Keratinocyte (primary cell): ENCODE measurements around the gene LTC4S. TPM values are rescaled to one million over a fixed set of nuclear protein-coding genes. Genes with fewer than 3 reads are reported as not detected.
A peak's percentile ranks its signal among the peaks of the same experiment; 100 is the strongest.

Experiments
- DNase-seq: peaks from one replicate; pipeline ENCODE4 v3.0.0-alpha.2; 2011; ENCODE audit warnings: low read depth, missing footprints, low spot score
- FAIRE-seq: peaks from 2 replicates; lab custom pipeline; 2011; peaks lifted over from hg19 to GRCh38; lab: Jason Lieb, UNC
- H2AFZ ChIP-seq: 2 replicates; pipeline ENCODE4 v1.6.0; 2012; ENCODE audit warnings: low read length, control low read depth, inconsistent platforms; ENCODE audit not compliant: control insufficient read depth
- H3K27ac ChIP-seq: 2 replicates; pipeline ENCODE4 v1.5.1; 2011; ENCODE audit warnings: low read length; ENCODE audit not compliant: control insufficient read depth, insufficient read depth
- H3K27me3 ChIP-seq: 3 replicates; pipeline ENCODE4 v1.6.0; 2011; ENCODE audit warnings: low read length; ENCODE audit not compliant: control insufficient read depth, insufficient read depth; ENCODE audit errors: extremely low read depth
- H3K36me3 ChIP-seq, 2 experiments: 2 replicates in 1 of 2; 3 replicates in 1 of 2; pipeline ENCODE4 v1.5.1; 2011; ENCODE audit warnings: low read length in 2 of 2, mild to moderate bottlenecking in 1 of 2; ENCODE audit not compliant: control insufficient read depth in 2 of 2, insufficient read depth in 2 of 2; ENCODE audit errors: extremely low read depth in 1 of 2
- H3K4me1 ChIP-seq: 3 replicates; pipeline ENCODE4 v1.5.1; 2011; ENCODE audit warnings: low read length; ENCODE audit not compliant: control insufficient read depth, insufficient read depth; ENCODE audit errors: extremely low read depth
- H3K4me2 ChIP-seq: 3 replicates; pipeline ENCODE4 v1.6.0; 2011; ENCODE audit warnings: low read depth, low read length; ENCODE audit not compliant: control insufficient read depth, insufficient read depth; ENCODE audit errors: extremely low read depth
- H3K4me3 ChIP-seq, 3 experiments: fragments of 200-600 bp in 1 of 3; sonication (generic) in 1 of 3; 2 replicates in 2 of 3; 3 replicates in 1 of 3; pipeline ENCODE4 v1.5.1; 2011 to 2016; ENCODE audit warnings: low read length in 3 of 3, mild to moderate bottlenecking in 3 of 3, control low read depth in 2 of 3, inconsistent platforms in 1 of 3, low read depth in 1 of 3, mixed read lengths in 1 of 3, mixed run types in 1 of 3, moderate library complexity in 1 of 3; ENCODE audit not compliant: control insufficient read depth in 2 of 3, insufficient read depth in 2 of 3; ENCODE audit errors: extremely low read depth in 1 of 3
- H3K79me2 ChIP-seq: 2 replicates; pipeline ENCODE4 v1.6.0; 2012; ENCODE audit warnings: low read length; ENCODE audit not compliant: control insufficient read depth, insufficient read depth
- H3K9ac ChIP-seq: 3 replicates; pipeline ENCODE4 v1.6.0; 2011; ENCODE audit warnings: low read length; ENCODE audit not compliant: control insufficient read depth, insufficient read depth; ENCODE audit errors: extremely low read depth
- H3K9me1 ChIP-seq: 3 replicates; pipeline ENCODE4 v1.6.0; 2011; ENCODE audit warnings: low read length; ENCODE audit not compliant: control insufficient read depth, insufficient read depth; ENCODE audit errors: extremely low read depth
- H3K9me3 ChIP-seq: 2 replicates; pipeline ENCODE4 v1.5.1; 2012; ENCODE audit warnings: low read depth, low read length; ENCODE audit not compliant: control insufficient read depth
- H4K20me1 ChIP-seq: 3 replicates; pipeline ENCODE4 v1.6.0; 2011; ENCODE audit warnings: low read length; ENCODE audit not compliant: control insufficient read depth, insufficient read depth; ENCODE audit errors: extremely low read depth
- EZH2 ChIP-seq: IDR thresholded peaks from one replicate; pipeline ENCODE4 v1.6.1; 2012; ENCODE audit warnings: inconsistent platforms, mild to moderate bottlenecking, low read length, moderate library complexity
- dilution Hi-C: fragments of 300-500 bp; cut with MboI; formaldehyde crosslinking; loops from one replicate; pipeline ENCODE4 v1.7.0; 2020; ENCODE audit warnings: low sequenced_read_pairs; ENCODE audit not compliant: extremely low pct_ligation_motif_present
- polyA plus RNA-seq, 5 experiments: library from polyadenylated mRNA; depleted of rRNA in 3 of 5; stranded (reverse) in 3 of 5; stranded (forward) in 1 of 5; unstranded in 1 of 5; fragments of >200 nt; gene quantifications; 1 replicate in 1 of 5; 2 replicates in 3 of 5; 3 replicates in 1 of 5; pipeline versions ENCODE4 v1.2.1 to v1.2.3, GENCODE V29; 2011 to 2012; ENCODE audit warnings: missing spikeins in 2 of 5, low read depth in 1 of 5, low replicate concordance in 1 of 5
- TF ChIP-seq, protein P1 (sequence below), 3 experiments: IDR thresholded peaks in 1 of 3; conservative IDR thresholded peaks in 1 of 3; optimal IDR thresholded peaks in 1 of 3; 2 replicates in 2 of 3; 3 replicates in 1 of 3; pipeline versions ENCODE3 to v1.5.1; 2011; ENCODE audit warnings: low read length in 3 of 3, mild to moderate bottlenecking in 3 of 3, moderate library complexity in 2 of 3, control low read depth in 1 of 3, inconsistent platforms in 1 of 3; ENCODE audit not compliant: insufficient read depth in 2 of 3; ENCODE audit errors: extremely low read depth in 1 of 3

Gene LTC4S
- polyA plus RNA-seq, 1 donor (not counting 4 experiments of a cell fraction or from before 2014, with no cell fraction given) = not detected

DNA sequence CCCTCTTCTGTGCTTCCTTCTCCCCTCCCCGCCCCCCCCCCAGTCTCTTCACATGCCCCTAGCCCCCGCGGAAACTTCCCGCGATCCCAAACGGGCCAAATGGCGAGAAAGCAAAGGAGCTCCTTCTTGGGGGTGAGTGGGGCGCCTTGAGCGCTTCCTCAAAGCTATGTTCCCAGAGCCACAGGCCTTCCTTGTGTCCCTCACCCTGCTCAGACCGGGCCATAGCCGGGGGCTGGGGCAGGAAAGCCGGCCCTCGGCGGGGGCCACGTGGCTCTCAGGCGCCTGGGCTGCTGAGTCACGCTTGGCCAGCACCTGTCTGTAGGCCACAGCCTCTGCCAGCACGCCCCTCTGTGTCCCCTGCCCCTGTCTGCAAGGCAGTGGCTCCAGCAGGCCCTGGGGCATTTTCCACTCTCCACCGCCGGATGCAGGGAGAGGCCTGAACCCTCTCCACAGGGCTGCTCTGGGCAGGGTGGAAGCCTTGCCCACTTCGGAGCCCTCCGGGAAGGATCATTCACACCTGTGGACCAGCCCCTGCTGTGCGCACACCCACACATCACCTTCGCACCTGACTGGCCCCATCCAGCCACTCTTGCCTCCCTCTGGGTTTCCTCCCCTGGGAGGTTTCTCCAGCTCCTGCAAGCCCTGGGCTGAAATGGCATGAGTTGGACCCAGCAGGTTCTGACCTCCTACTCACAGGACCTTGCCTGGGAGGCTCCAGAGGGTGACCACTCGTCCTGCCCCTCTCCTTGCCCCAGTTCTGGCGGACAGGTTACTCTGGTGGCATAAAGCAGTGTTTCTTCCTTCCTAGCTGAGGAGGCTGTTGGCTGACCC lies 25.7 kb downstream of the LTC4S start:
- TF ChIP-seq EZH2 = no peak
- TF ChIP-seq, protein P1, sequence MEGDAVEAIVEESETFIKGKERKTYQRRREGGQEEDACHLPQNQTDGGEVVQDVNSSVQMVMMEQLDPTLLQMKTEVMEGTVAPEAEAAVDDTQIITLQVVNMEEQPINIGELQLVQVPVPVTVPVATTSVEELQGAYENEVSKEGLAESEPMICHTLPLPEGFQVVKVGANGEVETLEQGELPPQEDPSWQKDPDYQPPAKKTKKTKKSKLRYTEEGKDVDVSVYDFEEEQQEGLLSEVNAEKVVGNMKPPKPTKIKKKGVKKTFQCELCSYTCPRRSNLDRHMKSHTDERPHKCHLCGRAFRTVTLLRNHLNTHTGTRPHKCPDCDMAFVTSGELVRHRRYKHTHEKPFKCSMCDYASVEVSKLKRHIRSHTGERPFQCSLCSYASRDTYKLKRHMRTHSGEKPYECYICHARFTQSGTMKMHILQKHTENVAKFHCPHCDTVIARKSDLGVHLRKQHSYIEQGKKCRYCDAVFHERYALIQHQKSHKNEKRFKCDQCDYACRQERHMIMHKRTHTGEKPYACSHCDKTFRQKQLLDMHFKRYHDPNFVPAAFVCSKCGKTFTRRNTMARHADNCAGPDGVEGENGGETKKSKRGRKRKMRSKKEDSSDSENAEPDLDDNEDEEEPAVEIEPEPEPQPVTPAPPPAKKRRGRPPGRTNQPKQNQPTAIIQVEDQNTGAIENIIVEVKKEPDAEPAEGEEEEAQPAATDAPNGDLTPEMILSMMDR (optimal IDR thresholded peaks at IDR 0.05 in 1 of 3, IDR thresholded peaks at IDR 0.05 in 1 of 3, conservative IDR thresholded peaks at IDR 0.05 in 1 of 3; ENCODE audit: extremely low read depth in 1 of 3, insufficient read depth in 2 of 3, low read length in 3 of 3) = no peak
- Histone ChIP-seq H3K9ac (peak overlapping the region; percentile 93), H2AFZ (peak overlapping the region; percentile 51), H3K27ac (peak overlapping the region; percentile 87), H3K4me2 (peak overlapping the region; percentile 88), H3K4me3 (no peak overlapping the region), H4K20me1 (peaks cover 19% of the 10 kb centered on the region), H3K4me1 (peaks cover 32% of the 10 kb centered on the region), H3K9me1 (no peaks in the 10 kb centered on the region), H3K27me3 (no peaks in the 10 kb centered on the region), H3K79me2 (peaks cover 23% of the 10 kb centered on the region), H3K9me3 (no peaks in the 10 kb centered on the region), H3K36me3 (peaks cover 16 to 18% of the 10 kb centered on the region in 2 experiments)
- FAIRE-seq = no peak
- no peak for DNase-seq
- dilution Hi-C loops = no loop called here

DNA sequence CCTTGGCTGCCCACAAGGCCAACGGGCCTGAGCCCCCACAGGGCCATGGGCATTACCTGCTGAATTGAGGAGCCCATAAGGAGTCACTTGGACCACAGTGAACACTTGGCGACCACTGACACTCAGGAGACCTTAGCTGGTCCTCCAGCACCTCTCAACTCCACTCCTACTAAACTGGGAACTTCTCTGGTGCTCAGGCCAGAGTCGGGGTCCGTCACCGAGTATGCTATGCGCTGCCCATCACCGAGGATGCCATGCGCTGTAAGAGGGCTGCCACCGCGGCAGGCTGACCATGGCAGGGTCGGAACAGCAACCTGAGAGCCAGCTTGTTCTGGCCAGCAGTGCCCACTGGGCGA lies 26.3 kb downstream of the LTC4S start:
- H2AFZ ChIP-seq = no peak overlapping the region
- TF ChIP-seq, protein P1 (optimal IDR thresholded peaks at IDR 0.05 in 1 of 3, IDR thresholded peaks at IDR 0.05 in 1 of 3, conservative IDR thresholded peaks at IDR 0.05 in 1 of 3; ENCODE audit: extremely low read depth in 1 of 3, insufficient read depth in 2 of 3, low read length in 3 of 3) = no peak
- TF ChIP-seq EZH2 = no peak
- peaks cover 19% of the 10 kb centered on the region for H4K20me1 ChIP-seq
- peaks cover 22% of the 10 kb centered on the region in 2 experiments for H3K36me3 ChIP-seq
- dilution Hi-C loops = no loop called here
- no peaks in the 10 kb centered on the region for H3K27me3 ChIP-seq
- peaks cover 23% of the 10 kb centered on the region for H3K79me2 ChIP-seq
- peak overlapping the region in 1 of 3 experiments; percentile 70 for H3K4me3 ChIP-seq
- peak overlapping the region; percentile 88 for H3K4me2 ChIP-seq
- DNase-seq (no peak), FAIRE-seq (no peak)
- H3K9me3 ChIP-seq = no peaks in the 10 kb centered on the region
- H3K4me1 ChIP-seq = peaks cover 32% of the 10 kb centered on the region
- peak overlapping the region; percentile 87 for H3K27ac ChIP-seq
- H3K9ac ChIP-seq = peak overlapping the region; percentile 93
- no peaks in the 10 kb centered on the region for H3K9me1 ChIP-seq
